Stomach (tissue), 9 donors: ENCODE results near the gene CMIP. TPM values are rescaled to one million over a fixed set of nuclear protein-coding genes. Genes with fewer than 3 reads are reported as not detected.

Source experiments
- DNase-seq, 2 donors: peaks; one replicate each; pipeline versions ENCODE4 v3.0.0 to v3.0.0-alpha.2; 2013 to 2019
- H3K27ac ChIP-seq, 5 donors: fragments of 200-600 bp in 4 of 5; sonication (generic) in 4 of 5; one replicate each; pipeline ENCODE4 v1.5.1; 2013 to 2019; ENCODE audit warnings: mild to moderate bottlenecking in 1 of 5, moderate library complexity in 1 of 5
- H3K27me3 ChIP-seq, 3 donors: fragments of 200-600 bp; sonication (generic); one replicate each; pipeline ENCODE4 v1.5.1; 2017 to 2019; ENCODE audit warnings: mixed run types in 1 of 3
- H3K36me3 ChIP-seq, 4 donors: fragments of 200-600 bp; sonication (generic); 1 replicate in 3 of 4; 2 replicates in 1 of 4; pipeline ENCODE4 v1.5.1; 2016 to 2019
- H3K4me1 ChIP-seq, 4 donors: fragments of 200-600 bp; sonication (generic); one replicate each; pipeline ENCODE4 v1.5.1; 2016 to 2019
- H3K4me3 ChIP-seq, 4 donors: fragments of 200-600 bp; sonication (generic) in 3 of 4; one replicate each; pipeline ENCODE4 v1.5.1; 2016 to 2019; ENCODE audit warnings: mild to moderate bottlenecking in 1 of 4
- H3K9me3 ChIP-seq, 4 donors: fragments of 200-600 bp; sonication (generic); one replicate each; pipeline ENCODE4 v1.5.1; 2016 to 2019
- CTCF ChIP-seq, 7 experiments: fragments of 450-650 bp in 4 of 7; fragments of 200-600 bp in 3 of 7; sonication (generic) in 3 of 7; IDR thresholded peaks; one replicate each; pipeline ENCODE4 v1.5.1; 2016 to 2019; ENCODE audit warnings: antibody characterized with exemption in 7 of 7, control low read depth in 2 of 7, mild to moderate bottlenecking in 1 of 7
- EP300 ChIP-seq: sonication (generic); formaldehyde crosslinking; IDR thresholded peaks from one replicate; pipeline ENCODE4 v1.6.1; 2017; ENCODE audit warnings: antibody characterized with exemption
- POLR2A ChIP-seq, 4 donors: fragments of 450-650 bp; IDR thresholded peaks; one replicate each; pipeline ENCODE4 v1.6.1; 2016; ENCODE audit warnings: antibody characterized with exemption in 4 of 4, control low read depth in 2 of 4, mild to moderate bottlenecking in 1 of 4, moderate library complexity in 1 of 4
- POLR2AphosphoS5 ChIP-seq, 3 donors: sonication (generic); formaldehyde crosslinking; IDR thresholded peaks; one replicate each; pipeline ENCODE4 v1.6.1; 2016; ENCODE audit warnings: antibody characterized with exemption in 3 of 3
- WGBS, 5 donors: extraction: QIAGEN DNeasy Blood & Tissue Kit in 3 of 5; methylation state at CpG; one replicate each; pipeline versions ENCODE4 v1.1.5 to v1.1.7; 2013 to 2018; 5-methylcytosine and 5-hydroxymethylcytosine counted together
- intact Hi-C: fragments of 100-400 bp; cut with DNase I; formaldehyde crosslinking; loops from one replicate; pipeline ENCODE4 v1.15.1; 2023; ENCODE audit warnings: low total_unique reads
- polyA plus RNA-seq, 3 donors: library from polyadenylated mRNA; stranded (reverse); fragments of 200-250 nt; gene quantifications; one replicate each; pipeline ENCODE4 v1.2.3, GENCODE V29; 2013
- total RNA-seq, 5 donors: library from RNA; depleted of rRNA; stranded (reverse); fragments of >200 nt; gene quantifications; one replicate each; pipeline versions ENCODE4 v1.1.0 to v1.2.3, GENCODE V29; 2014 to 2016
- donor health status: healthy with polysubstance abuse.
- donor health status: Bipolar disorder and iron deficiency.
- donor health status: healthy.

Gene CMIP
- total and polyA plus RNA-seq, 8 donors = 11.1 to 71.0 (median 31.2) TPM

GRCh38 chr16:81555660-81556059 is 111.1 kb downstream of the CMIP start:
- H3K9me3 ChIP-seq = no peaks in the 10 kb centered on the region
- DNase-seq = no peak
- H3K27me3 ChIP-seq = no peaks in the 10 kb centered on the region
- intact Hi-C loops = no loop called here
- H3K36me3 ChIP-seq = no peaks in the 10 kb centered on the region
- H3K27ac ChIP-seq = peak overlapping the region in 4 of 5 donors; percentile 68 to 86 (median 72)
- H3K4me3 ChIP-seq = no peak overlapping the region
- peaks cover 64 to 93% (median 78%) of the 10 kb centered on the region in 4 donors for H3K4me1 ChIP-seq
- 81 to 95% (median 91%) methylated on average over 3 of the region's 3 CpGs for WGBS, 5 donors
- TF ChIP-seq CTCF (IDR thresholded peaks at IDR 0.05) (no peak), POLR2A (IDR thresholded peaks at IDR 0.05) (no peak), EP300 (no peak), POLR2AphosphoS5 (IDR thresholded peaks at IDR 0.05) (no peak)

- Histone ChIP-seq H3K4me1 (peaks cover 67 to 92% (median 80%) of the 10 kb centered on the region in 4 donors), H3K4me3 (no peak overlapping the region), H3K27me3 (no peaks in the 10 kb centered on the region), H3K27ac (peak overlapping the region in 1 of 5 donors; percentile 84), H3K9me3 (no peaks in the 10 kb centered on the region), H3K36me3 (no peaks in the 10 kb centered on the region)
- WGBS, 5 donors = 78 to 86% (median 85%) methylated on average over 13 of the region's 13 CpGs
- no peak for DNase-seq
- TF ChIP-seq EP300 (no peak), POLR2A (IDR thresholded peaks at IDR 0.05) (no peak), CTCF (IDR thresholded peaks at IDR 0.05) (no peak), POLR2AphosphoS5 (IDR thresholded peaks at IDR 0.05) (no peak)
- intact Hi-C loops = no loop called here
These were observed 112.2 kb downstream of the CMIP start for GRCh38 chr16:81556715-81557284.

GRCh38 chr16:81558077-81558443 is 113.5 kb downstream of the CMIP start:
- no peaks in the 10 kb centered on the region for H3K27me3 ChIP-seq
- H3K27ac ChIP-seq = peak overlapping the region; percentile 71 to 84 (median 83)
- no peaks in the 10 kb centered on the region for H3K9me3 ChIP-seq
- no peak for TF ChIP-seq POLR2AphosphoS5 (IDR thresholded peaks at IDR 0.05)
- no peak for TF ChIP-seq EP300
- no peak for TF ChIP-seq CTCF (IDR thresholded peaks at IDR 0.05)
- TF ChIP-seq POLR2A (IDR thresholded peaks at IDR 0.05) = no peak
- DNase-seq = peak in 1 of 2 donors; percentile 34
- H3K4me3 ChIP-seq = no peak overlapping the region
- H3K36me3 ChIP-seq = no peaks in the 10 kb centered on the region
- peaks cover 64 to 90% (median 75%) of the 10 kb centered on the region in 4 donors for H3K4me1 ChIP-seq
- intact Hi-C loops = no loop called here
- 69 to 76% (median 72%) methylated on average over 15 of the region's 15 CpGs for WGBS, 5 donors

GRCh38 chr16:81558444-81559175 is 114.0 kb downstream of the CMIP start:
- H3K27me3 ChIP-seq = no peaks in the 10 kb centered on the region
- peak overlapping the region; percentile 71 to 84 (median 83) for H3K27ac ChIP-seq
- no peak overlapping the region for H3K4me3 ChIP-seq
- peaks cover 58 to 88% (median 71%) of the 10 kb centered on the region in 4 donors for H3K4me1 ChIP-seq
- no peak for TF ChIP-seq EP300
- TF ChIP-seq CTCF (IDR thresholded peaks at IDR 0.05) = no peak
- peak in 2 of 3 donors; percentile 63 to 80 for TF ChIP-seq POLR2AphosphoS5 (IDR thresholded peaks at IDR 0.05)
- no peaks in the 10 kb centered on the region for H3K36me3 ChIP-seq
- no peaks in the 10 kb centered on the region for H3K9me3 ChIP-seq
- 19 to 45% (median 29%) methylated on average over 16 of the region's 16 CpGs for WGBS, 5 donors
- intact Hi-C loops = no loop called here
- peak; percentile 92 to 96 for DNase-seq
